ENCODE measurements around the gene FAM131C. TPM values are rescaled to one million over a fixed set of nuclear protein-coding genes. Genes with fewer than 3 reads are reported as not detected.
"Not testable (repeated sequence)": the region's sequence is repeated elsewhere in the genome, so short reads cannot be mapped to it uniquely, and the experiment has no call there.

FAM131C gene
- total and polyA plus RNA-seq, 5 donors from 2014 or later = 0.26 TPM; not detected in 4

- Histone ChIP-seq H3K4me1 (ENCODE audit: control insufficient read depth, insufficient read depth, low read length, poor library complexity, severe bottlenecking) (no peaks in the 10 kb centered on the region), H3K36me3 (ENCODE audit: control insufficient read depth, insufficient read depth, low read length) (no peaks in the 10 kb centered on the region), H3K27ac (ENCODE audit: insufficient read depth, low read length, poor library complexity, severe bottlenecking) (no peak overlapping the region), H3K27me3 (ENCODE audit: control insufficient read depth, insufficient read depth, low read length) (no peaks in the 10 kb centered on the region), H3K4me3 (ENCODE audit: low read depth, low read length) (no peak overlapping the region), H3K9me3 (ENCODE audit: control insufficient read depth in 2 of 2, low read length in 2 of 2) (peaks cover 7 to 16% of the 10 kb centered on the region in 2 experiments)
- no peak for ATAC-seq (ENCODE audit: low read depth in 2 of 2)
- no peak overlapping the region for H3K27ac Mint-ChIP-seq
- peaks cover 4% of the 10 kb centered on the region for H3K36me3 Mint-ChIP-seq
- H3K9me3 Mint-ChIP-seq = peaks cover 0 to 17% (median 11%) of the 10 kb centered on the region in 7 donors
- no peak for DNase-seq
- no peak overlapping the region for H3K4me3 Mint-ChIP-seq
- H3K4me1 Mint-ChIP-seq = no peaks in the 10 kb centered on the region
- peaks cover 19% of the 10 kb centered on the region for H3K27me3 Mint-ChIP-seq
Observed at GRCh38 chr1:16111771-16112595, 38.5 kb upstream of the FAM131C start.

GRCh38 chr1:16110884-16111283 is 37.4 kb upstream of the FAM131C start:
- DNase-seq = no peak
- peaks cover 0 to 21% (median 11%) of the 10 kb centered on the region in 7 donors for H3K9me3 Mint-ChIP-seq
- Histone ChIP-seq H3K36me3 (ENCODE audit: control insufficient read depth, insufficient read depth, low read length) (no peaks in the 10 kb centered on the region), H3K4me3 (ENCODE audit: low read depth, low read length) (no peak overlapping the region), H3K4me1 (ENCODE audit: control insufficient read depth, insufficient read depth, low read length, poor library complexity, severe bottlenecking) (no peaks in the 10 kb centered on the region), H3K27me3 (ENCODE audit: control insufficient read depth, insufficient read depth, low read length) (no peaks in the 10 kb centered on the region), H3K9me3 (ENCODE audit: control insufficient read depth in 2 of 2, low read length in 2 of 2) (peaks cover 7 to 16% of the 10 kb centered on the region in 2 experiments), H3K27ac (ENCODE audit: insufficient read depth, low read length, poor library complexity, severe bottlenecking) (no peak overlapping the region)
- H3K4me1 Mint-ChIP-seq = no peaks in the 10 kb centered on the region
- no peak for ATAC-seq (ENCODE audit: low read depth in 2 of 2)
- peaks cover 19% of the 10 kb centered on the region for H3K27me3 Mint-ChIP-seq
- peaks cover 4% of the 10 kb centered on the region for H3K36me3 Mint-ChIP-seq
- no peak overlapping the region for H3K27ac Mint-ChIP-seq
- H3K4me3 Mint-ChIP-seq = no peak overlapping the region

GRCh38 chr1:16110456-16110855 is 37.0 kb upstream of the FAM131C start:
- peaks cover 19% of the 10 kb centered on the region for H3K27me3 Mint-ChIP-seq
- no peak overlapping the region for H3K4me3 Mint-ChIP-seq
- Histone ChIP-seq H3K4me3 (ENCODE audit: low read depth, low read length) (no peak overlapping the region), H3K36me3 (ENCODE audit: control insufficient read depth, insufficient read depth, low read length) (no peaks in the 10 kb centered on the region), H3K27ac (ENCODE audit: insufficient read depth, low read length, poor library complexity, severe bottlenecking) (no peak overlapping the region), H3K9me3 (ENCODE audit: control insufficient read depth in 2 of 2, low read length in 2 of 2) (peaks cover 7 to 16% of the 10 kb centered on the region in 2 experiments), H3K4me1 (ENCODE audit: control insufficient read depth, insufficient read depth, low read length, poor library complexity, severe bottlenecking) (no peaks in the 10 kb centered on the region), H3K27me3 (ENCODE audit: control insufficient read depth, insufficient read depth, low read length) (no peaks in the 10 kb centered on the region)
- no peak overlapping the region for H3K27ac Mint-ChIP-seq
- DNase-seq (no peak), ATAC-seq (ENCODE audit: low read depth in 2 of 2) (no peak)
- H3K4me1 Mint-ChIP-seq = no peaks in the 10 kb centered on the region
- peaks cover 0 to 21% (median 11%) of the 10 kb centered on the region in 7 donors for H3K9me3 Mint-ChIP-seq
- H3K36me3 Mint-ChIP-seq = peaks cover 4% of the 10 kb centered on the region

GRCh38 chr1:16109571-16109970 is 36.1 kb upstream of the FAM131C start:
- no peaks in the 10 kb centered on the region for H3K4me1 Mint-ChIP-seq
- peaks cover 19% of the 10 kb centered on the region for H3K27me3 Mint-ChIP-seq
- no peaks in the 10 kb centered on the region for H3K27me3 ChIP-seq (ENCODE audit: control insufficient read depth, insufficient read depth, low read length)
- H3K9me3 ChIP-seq (ENCODE audit: control insufficient read depth in 2 of 2, low read length in 2 of 2) = peaks cover 7 to 16% of the 10 kb centered on the region in 2 experiments
- no peak overlapping the region for H3K27ac ChIP-seq (ENCODE audit: insufficient read depth, low read length, poor library complexity, severe bottlenecking)
- H3K4me3 Mint-ChIP-seq = no peak overlapping the region
- H3K36me3 Mint-ChIP-seq = peaks cover 4% of the 10 kb centered on the region
- no peak overlapping the region for H3K27ac Mint-ChIP-seq
- H3K9me3 Mint-ChIP-seq = peaks cover 0 to 21% (median 11%) of the 10 kb centered on the region in 7 donors
- H3K4me1 ChIP-seq (ENCODE audit: control insufficient read depth, insufficient read depth, low read length, poor library complexity, severe bottlenecking) = no peaks in the 10 kb centered on the region
- H3K4me3 ChIP-seq (ENCODE audit: low read depth, low read length) = no peak overlapping the region
- ATAC-seq (ENCODE audit: low read depth in 2 of 2) (no peak), DNase-seq (no peak)
- H3K36me3 ChIP-seq (ENCODE audit: control insufficient read depth, insufficient read depth, low read length) = no peaks in the 10 kb centered on the region

- Mint-ChIP-seq H3K27me3 (peaks cover 21% of the 10 kb centered on the region), H3K9me3 (peaks cover 0 to 24% (median 13%) of the 10 kb centered on the region in 7 donors)
- not testable (repeated sequence) for ATAC-seq (ENCODE audit: low read depth in 2 of 2); H3K4me1 Mint-ChIP-seq; H3K4me1 ChIP-seq (ENCODE audit: control insufficient read depth, insufficient read depth, low read length, poor library complexity, severe bottlenecking); H3K36me3 Mint-ChIP-seq; H3K27me3 ChIP-seq (ENCODE audit: control insufficient read depth, insufficient read depth, low read length); H3K36me3 ChIP-seq (ENCODE audit: control insufficient read depth, insufficient read depth, low read length); DNase-seq; H3K4me3 ChIP-seq (ENCODE audit: low read depth, low read length); H3K27ac Mint-ChIP-seq; H3K27ac ChIP-seq (ENCODE audit: insufficient read depth, low read length, poor library complexity, severe bottlenecking); H3K4me3 Mint-ChIP-seq
- H3K9me3 ChIP-seq (ENCODE audit: control insufficient read depth in 2 of 2, low read length in 2 of 2) = peaks cover 7 to 16% of the 10 kb centered on the region in 2 experiments
Observed at GRCh38 chr1:16107039-16107438, 33.6 kb upstream of the FAM131C start.

- H3K9me3 Mint-ChIP-seq = peaks cover 0 to 7% (median 0%) of the 10 kb centered on the region in 7 donors
- no peaks in the 10 kb centered on the region for H3K36me3 Mint-ChIP-seq
- no peak overlapping the region for H3K4me3 Mint-ChIP-seq
- H3K9me3 ChIP-seq (ENCODE audit: control insufficient read depth in 2 of 2, low read length in 2 of 2) = no peaks in the 10 kb centered on the region
- no peaks in the 10 kb centered on the region for H3K4me1 Mint-ChIP-seq
- no peak overlapping the region for H3K4me3 ChIP-seq (ENCODE audit: low read depth, low read length)
- DNase-seq (no peak), ATAC-seq (ENCODE audit: low read depth in 2 of 2) (no peak)
- H3K27ac Mint-ChIP-seq = no peak overlapping the region
- no peak overlapping the region for H3K27ac ChIP-seq (ENCODE audit: insufficient read depth, low read length, poor library complexity, severe bottlenecking)
- H3K36me3 ChIP-seq (ENCODE audit: control insufficient read depth, insufficient read depth, low read length) = no peaks in the 10 kb centered on the region
- H3K27me3 Mint-ChIP-seq = peaks cover 12% of the 10 kb centered on the region
- H3K27me3 ChIP-seq (ENCODE audit: control insufficient read depth, insufficient read depth, low read length) = no peaks in the 10 kb centered on the region
- no peaks in the 10 kb centered on the region for H3K4me1 ChIP-seq (ENCODE audit: control insufficient read depth, insufficient read depth, low read length, poor library complexity, severe bottlenecking)
Observed at GRCh38 chr1:16101623-16102022, 28.2 kb upstream of the FAM131C start.

GRCh38 chr1:16099412-16099811 is 26.0 kb upstream of the FAM131C start:
- H3K27ac Mint-ChIP-seq = no peak overlapping the region
- peaks cover 12% of the 10 kb centered on the region for H3K27me3 Mint-ChIP-seq
- DNase-seq (no peak), ATAC-seq (ENCODE audit: low read depth in 2 of 2) (no peak)
- H3K36me3 ChIP-seq (ENCODE audit: control insufficient read depth, insufficient read depth, low read length) = no peaks in the 10 kb centered on the region
- H3K4me1 ChIP-seq (ENCODE audit: control insufficient read depth, insufficient read depth, low read length, poor library complexity, severe bottlenecking) = no peaks in the 10 kb centered on the region
- H3K36me3 Mint-ChIP-seq = no peaks in the 10 kb centered on the region
- H3K4me1 Mint-ChIP-seq = no peaks in the 10 kb centered on the region
- peaks cover 0 to 6% (median 0%) of the 10 kb centered on the region in 7 donors for H3K9me3 Mint-ChIP-seq
- H3K4me3 ChIP-seq (ENCODE audit: low read depth, low read length) = no peak overlapping the region
- H3K27me3 ChIP-seq (ENCODE audit: control insufficient read depth, insufficient read depth, low read length) = no peaks in the 10 kb centered on the region
- no peaks in the 10 kb centered on the region for H3K9me3 ChIP-seq (ENCODE audit: control insufficient read depth in 2 of 2, low read length in 2 of 2)
- H3K4me3 Mint-ChIP-seq = no peak overlapping the region
- H3K27ac ChIP-seq (ENCODE audit: insufficient read depth, low read length, poor library complexity, severe bottlenecking) = no peak overlapping the region

GRCh38 chr1:16095447-16095846 is 22.0 kb upstream of the FAM131C start:
- peaks cover 0 to 2% (median 0%) of the 10 kb centered on the region in 4 donors for H3K4me1 Mint-ChIP-seq
- peaks cover 5% of the 10 kb centered on the region for H3K27me3 Mint-ChIP-seq
- peaks cover 0 to 4% (median 0%) of the 10 kb centered on the region in 7 donors for H3K9me3 Mint-ChIP-seq
- Histone ChIP-seq H3K27me3 (ENCODE audit: control insufficient read depth, insufficient read depth, low read length) (peaks cover 2% of the 10 kb centered on the region), H3K4me1 (ENCODE audit: control insufficient read depth, insufficient read depth, low read length, poor library complexity, severe bottlenecking) (no peaks in the 10 kb centered on the region), H3K27ac (ENCODE audit: insufficient read depth, low read length, poor library complexity, severe bottlenecking) (no peak overlapping the region), H3K4me3 (ENCODE audit: low read depth, low read length) (no peak overlapping the region), H3K9me3 (ENCODE audit: control insufficient read depth in 2 of 2, low read length in 2 of 2) (no peaks in the 10 kb centered on the region), H3K36me3 (ENCODE audit: control insufficient read depth, insufficient read depth, low read length) (no peaks in the 10 kb centered on the region)
- H3K4me3 Mint-ChIP-seq = no peak overlapping the region
- ATAC-seq (ENCODE audit: low read depth in 2 of 2) (no peak), DNase-seq (no peak)
- no peaks in the 10 kb centered on the region for H3K36me3 Mint-ChIP-seq
- H3K27ac Mint-ChIP-seq = no peak overlapping the region
